ENCODE measurements around the gene TANC2. TPM values are rescaled to one million over a fixed set of nuclear protein-coding genes. Genes with fewer than 3 reads are reported as not detected.
"Not testable (repeated sequence)": the region's sequence is repeated elsewhere in the genome, so short reads cannot be mapped to it uniquely, and the experiment has no call there.

The TANC2 gene
- total RNA-seq, 2 donors from 2014 or later = 4.0 to 5.7 TPM

GRCh38 chr17:62971853-62972252 is 5.8 kb downstream of the TANC2 start:
- TF ChIP-seq CTCF (IDR thresholded peaks at IDR 0.05) = no peak
- Histone ChIP-seq H3K36me3 (no peaks in the 10 kb centered on the region), H3K4me1 (peaks cover 0 to 13% of the 10 kb centered on the region in 2 donors), H3K4me3 (no peak overlapping the region), H3K27me3 (no peaks in the 10 kb centered on the region), H3K9me3 (no peaks in the 10 kb centered on the region), H3K27ac (no peak overlapping the region)
- no peak for DNase-seq (ENCODE audit: low spot score)

GRCh38 chr17:62974788-62975187 is 8.8 kb downstream of the TANC2 start:
- no peak for TF ChIP-seq CTCF (IDR thresholded peaks at IDR 0.05)
- Histone ChIP-seq H3K4me3 (no peak overlapping the region), H3K9me3 (no peaks in the 10 kb centered on the region), H3K27me3 (no peaks in the 10 kb centered on the region), H3K27ac (no peak overlapping the region), H3K4me1 (no peaks in the 10 kb centered on the region), H3K36me3 (no peaks in the 10 kb centered on the region)
- no peak for DNase-seq (ENCODE audit: low spot score)

- no peak overlapping the region for H3K27ac ChIP-seq
- H3K36me3 ChIP-seq = no peaks in the 10 kb centered on the region
- H3K4me1 ChIP-seq = no peaks in the 10 kb centered on the region
- no peak for DNase-seq (ENCODE audit: low spot score)
- no peaks in the 10 kb centered on the region for H3K9me3 ChIP-seq
- H3K27me3 ChIP-seq = no peaks in the 10 kb centered on the region
- no peak overlapping the region for H3K4me3 ChIP-seq
- no peak for TF ChIP-seq CTCF (IDR thresholded peaks at IDR 0.05)
These were observed 9.2 kb downstream of the TANC2 start for GRCh38 chr17:62975206-62975605.

GRCh38 chr17:62976643-62977231 is 10.7 kb downstream of the TANC2 start:
- not testable (repeated sequence) for H3K4me1 ChIP-seq; H3K9me3 ChIP-seq; H3K27me3 ChIP-seq; H3K4me3 ChIP-seq; H3K36me3 ChIP-seq; DNase-seq (ENCODE audit: low spot score); H3K27ac ChIP-seq

GRCh38 chr17:62980842-62981241 is 14.8 kb downstream of the TANC2 start:
- no peak for TF ChIP-seq CTCF (IDR thresholded peaks at IDR 0.05)
- H3K36me3 ChIP-seq = no peaks in the 10 kb centered on the region
- DNase-seq (ENCODE audit: low spot score) = no peak
- H3K9me3 ChIP-seq = peaks cover 0 to 36% of the 10 kb centered on the region in 2 donors
- H3K27ac ChIP-seq = no peak overlapping the region
- H3K4me1 ChIP-seq = no peaks in the 10 kb centered on the region
- no peak overlapping the region for H3K4me3 ChIP-seq
- H3K27me3 ChIP-seq = no peaks in the 10 kb centered on the region

- no peak overlapping the region for H3K27ac ChIP-seq
- no peak overlapping the region for H3K4me3 ChIP-seq
- H3K36me3 ChIP-seq = no peaks in the 10 kb centered on the region
- no peaks in the 10 kb centered on the region for H3K4me1 ChIP-seq
- H3K27me3 ChIP-seq = no peaks in the 10 kb centered on the region
- TF ChIP-seq CTCF (IDR thresholded peaks at IDR 0.05) = no peak
- no peak for DNase-seq (ENCODE audit: low spot score)
- H3K9me3 ChIP-seq = peaks cover 0 to 38% of the 10 kb centered on the region in 2 donors
These were observed 15.9 kb downstream of the TANC2 start for GRCh38 chr17:62981933-62982332.

Data from right atrium auricular region (tissue), 2 donors.